ENCODE measurements around the gene TEX52. TPM values are rescaled to one million over a fixed set of nuclear protein-coding genes. Genes with fewer than 3 reads are reported as not detected.

Gene TEX52
- total and polyA plus RNA-seq, 2 of the 8 experiments (the other 6 are each of a cell fraction or from before 2014, with no cell fraction given), result not detected

DNA sequence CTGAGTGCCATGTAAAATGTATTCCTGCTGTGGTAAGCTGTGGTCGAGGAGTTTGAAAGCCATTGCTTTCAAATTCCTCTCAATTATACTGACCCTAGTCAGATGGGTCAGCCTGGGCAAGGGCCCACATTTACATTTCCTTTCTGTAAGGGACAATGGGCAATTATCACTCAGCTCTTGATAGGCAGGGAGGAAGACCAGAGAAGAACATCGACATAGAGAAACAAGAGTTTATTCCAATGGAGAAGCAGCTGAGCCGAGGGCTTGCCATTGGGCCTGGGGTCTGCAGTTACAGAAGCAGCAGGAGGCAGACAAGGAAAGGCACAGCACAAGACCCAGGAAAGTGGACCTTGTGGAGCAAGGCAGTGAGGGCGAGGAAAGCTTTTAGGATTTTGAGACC is 31.7 kb downstream of the TEX52 start:
- Histone ChIP-seq H3K23me2 (ENCODE audit: low read depth, low read length) (no peaks in the 10 kb centered on the region), H2BK5ac (ENCODE audit: low read depth, low read length) (peak overlapping the region; percentile 15; the same call in 1 of the 2 replicates), H3K27ac (ENCODE audit: low read depth, low read length) (peak overlapping the region; percentile 51), H2BK120ac (replicated peaks; ENCODE audit: low read depth, low read length) (no peak overlapping the region), H3K4me2 (ENCODE audit: insufficient read depth in 1 of 2, low read depth in 2 of 2, low read length in 2 of 2) (peak overlapping the region; percentile 39 to 43), H3K23ac (ENCODE audit: insufficient read length) (no peak overlapping the region), H4K20me1 (replicated peaks in 1 of 2; ENCODE audit: control insufficient read depth in 1 of 2, insufficient read depth in 2 of 2, low read length in 2 of 2) (peaks cover 2 to 9% of the 10 kb centered on the region in 2 experiments), H4K5ac (ENCODE audit: insufficient read length, low read depth, low read length) (no peak overlapping the region), H3K36me3 (ENCODE audit: control insufficient read depth in 2 of 4, insufficient read depth in 4 of 4, low read length in 3 of 4) (peaks cover 12 to 45% (median 22%) of the 10 kb centered on the region in 4 experiments; a peak in 6 of 8 replicates), H3K9ac (replicated peaks in 1 of 4; ENCODE audit: extremely low read depth in 1 of 4, low read depth in 3 of 4, low read length in 3 of 4) (no peak overlapping the region; a peak in 2 of 7 replicates), H3K4ac (replicated peaks; ENCODE audit: insufficient read length, low read depth, low read length) (no peak overlapping the region), H4K91ac (replicated peaks; ENCODE audit: insufficient read length, low read length) (no peak overlapping the region), H2BK20ac (ENCODE audit: low read length) (no peak overlapping the region; the same call in 1 of the 2 replicates), H3K9me3 (ENCODE audit: insufficient read depth in 2 of 2, low read depth in 1 of 2, low read length in 1 of 2) (no peaks in the 10 kb centered on the region), H2AK5ac (ENCODE audit: low read depth, low read length) (no peak overlapping the region; the same call in 1 of the 2 replicates), H2BK15ac (ENCODE audit: low read length) (no peak overlapping the region), H2AFZ (ENCODE audit: low read length) (no peak overlapping the region), H4K8ac (ENCODE audit: extremely low read depth, insufficient read depth, low read length) (no peak overlapping the region), H3K4me3 (ENCODE audit: extremely low read depth in 1 of 4, insufficient read depth in 2 of 4, low read depth in 3 of 4, low read length in 4 of 4) (peak overlapping the region in 2 of 4 experiments; percentile 3 to 8; a peak in 2 of 8 replicates), H3K27me3 (replicated peaks in 1 of 4; ENCODE audit: control insufficient read depth in 3 of 4, extremely low read depth in 1 of 4, insufficient read depth in 3 of 4, low read length in 3 of 4) (no peaks in the 10 kb centered on the region), H3K4me1 (replicated peaks in 1 of 4; ENCODE audit: control insufficient read depth in 3 of 4, insufficient read depth in 4 of 4, low read length in 3 of 4) (peaks cover 3 to 18% (median 8%) of the 10 kb centered on the region in 4 experiments; a peak in 6 of 7 replicates), H2BK12ac (ENCODE audit: low read depth, low read length) (no peak overlapping the region), H3K79me2 (ENCODE audit: control insufficient read depth in 1 of 2, insufficient read depth in 2 of 2, low read length in 2 of 2) (no peaks in the 10 kb centered on the region), H3K56ac (replicated peaks; ENCODE audit: insufficient read length, low read depth, low read length) (no peak overlapping the region), H3K14ac (ENCODE audit: insufficient read length) (no peak overlapping the region), H3K79me1 (ENCODE audit: low read depth, low read length) (no peaks in the 10 kb centered on the region), H3K18ac (ENCODE audit: extremely low read depth, low read length) (no peak overlapping the region; the same call in 1 of the 2 replicates)
- no peak for TF ChIP-seq SIRT6 (IDR thresholded peaks at IDR 0.05; ENCODE audit: low read length)
- TF ChIP-seq GABPA (IDR thresholded peaks at IDR 0.05; ENCODE audit: borderline replicate concordance, insufficient read depth, low read length), result no peak
- TF ChIP-seq JUND (IDR thresholded peaks at IDR 0.05; ENCODE audit: low read length), result no peak
- TF ChIP-seq, protein P1, sequence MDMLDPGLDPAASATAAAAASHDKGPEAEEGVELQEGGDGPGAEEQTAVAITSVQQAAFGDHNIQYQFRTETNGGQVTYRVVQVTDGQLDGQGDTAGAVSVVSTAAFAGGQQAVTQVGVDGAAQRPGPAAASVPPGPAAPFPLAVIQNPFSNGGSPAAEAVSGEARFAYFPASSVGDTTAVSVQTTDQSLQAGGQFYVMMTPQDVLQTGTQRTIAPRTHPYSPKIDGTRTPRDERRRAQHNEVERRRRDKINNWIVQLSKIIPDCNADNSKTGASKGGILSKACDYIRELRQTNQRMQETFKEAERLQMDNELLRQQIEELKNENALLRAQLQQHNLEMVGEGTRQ (IDR thresholded peaks at IDR 0.05; ENCODE audit: low read length), result no peak
- no peak for TF ChIP-seq GTF2F1 (IDR thresholded peaks at IDR 0.05; ENCODE audit: borderline replicate concordance, low read depth, low read length)
- no peak for TF ChIP-seq ASH2L (IDR thresholded peaks at IDR 0.05; ENCODE audit: low read length)
- TF ChIP-seq RXRA (IDR thresholded peaks at IDR 0.05; ENCODE audit: insufficient read depth, low read depth, low read length), result no peak
- TF ChIP-seq SP2 (IDR thresholded peaks at IDR 0.05; ENCODE audit: low read length), result no peak
- no peak for TF ChIP-seq HDAC6 (IDR thresholded peaks at IDR 0.05; ENCODE audit: low read depth, low read length)
- FAIRE-seq (peak; percentile 74), DNase-seq (ENCODE audit: low read depth in 1 of 2, low spot score in 2 of 2) (no peak)
- 70% methylated on average over 4 of the region's 4 CpGs; no CpG with 5 or more reads in 1 of the 2 experiments for WGBS, 2 experiments (ENCODE audit: extremely low coverage in 1 of 2, insufficient coverage in 1 of 2, insufficient read length in 1 of 2, insufficient replicate concordance in 2 of 2, low coverage in 1 of 2, low lambda C conversion rate in 2 of 2, missing lambda C conversion rate in 1 of 2)
- ChIA-PET CTCF (ENCODE audit: partially characterized antibody) (interaction anchor here (0.6 to 3.8 kb wide), 10 partner anchors 9 to 1823 kb away, joined by 3 to 19 read pairs (median 3); partner anchors contain the start of gene ITFG2), POLR2A (ENCODE audit: partially characterized antibody) (interaction anchor here (1.1 to 8.7 kb wide), 8 partner anchors 8 to 119 kb away, joined by 3 to 58 read pairs (median 5); partner anchors contain the start of genes ITFG2, NRIP2 and TEX52)
